Mesenchymal stem cell (in vitro differentiated cells and primary cell): ENCODE measurements around the gene SPINK7.

Experiments used
- DNase-seq: peaks from one replicate; pipeline ENCODE4 v3.0.0-alpha.2; 2013
- H2AFZ ChIP-seq: one replicate; pipeline ENCODE4 v1.6.1; 2013; ENCODE audit warnings: low read depth, mild to moderate bottlenecking, control low read depth, inconsistent platforms, low read length, moderate library complexity
- H2AK5ac ChIP-seq: 2 replicates; pipeline ENCODE4 v1.6.1; 2013; ENCODE audit warnings: low read length, moderate library complexity, mild to moderate bottlenecking, inconsistent platforms; ENCODE audit not compliant: severe bottlenecking
- H2BK120ac ChIP-seq: one replicate; pipeline ENCODE4 v1.6.1; 2013; ENCODE audit warnings: low read depth, mild to moderate bottlenecking, inconsistent platforms, low read length, moderate library complexity
- H2BK12ac ChIP-seq, 2 experiments: one replicate each; pipeline ENCODE4 v1.6.1; 2013; ENCODE audit warnings: inconsistent platforms in 2 of 2, low read length in 2 of 2, mild to moderate bottlenecking in 2 of 2, moderate library complexity in 2 of 2, control low read depth in 1 of 2
- H2BK15ac ChIP-seq: one replicate; pipeline ENCODE4 v1.6.1; 2013; ENCODE audit warnings: mild to moderate bottlenecking, low read depth, inconsistent platforms; ENCODE audit not compliant: poor library complexity, severe bottlenecking
- H2BK5ac ChIP-seq: 2 replicates; pipeline ENCODE4 v1.6.1; 2013; ENCODE audit warnings: low read depth, mild to moderate bottlenecking, low read length, control low read depth, inconsistent platforms; ENCODE audit not compliant: poor library complexity, severe bottlenecking
- H3K14ac ChIP-seq, 2 experiments: one replicate each; pipeline ENCODE4 v1.6.1; 2013; ENCODE audit warnings: inconsistent platforms in 2 of 2, low read length in 2 of 2, control low read depth in 1 of 2, mild to moderate bottlenecking in 1 of 2, moderate library complexity in 1 of 2
- H3K18ac ChIP-seq, 2 experiments: one replicate each; pipeline ENCODE4 v1.6.1; 2013; ENCODE audit warnings: inconsistent platforms in 2 of 2, low read length in 2 of 2, control low read depth in 1 of 2, low read depth in 1 of 2, mild to moderate bottlenecking in 1 of 2
- H3K23ac ChIP-seq, 2 experiments: one replicate each; pipeline ENCODE4 v1.6.1; 2013; ENCODE audit warnings: inconsistent platforms in 2 of 2, low read length in 2 of 2, mild to moderate bottlenecking in 2 of 2, moderate library complexity in 2 of 2, control low read depth in 1 of 2
- H3K27ac ChIP-seq: 2 replicates; pipeline ENCODE4 v1.5.1; 2013; ENCODE audit warnings: mild to moderate bottlenecking, moderate library complexity, low read length, control low read depth, inconsistent platforms; ENCODE audit not compliant: poor library complexity, severe bottlenecking
- H3K27me3 ChIP-seq, 2 experiments: 2 replicates each; pipeline versions ENCODE4 v1.6.1 to v1.7.0; 2013; ENCODE audit warnings: low read length in 2 of 2, mild to moderate bottlenecking in 2 of 2, moderate library complexity in 2 of 2, control low read depth in 1 of 2, inconsistent platforms in 1 of 2; ENCODE audit not compliant: control insufficient read depth in 1 of 2, insufficient read depth in 1 of 2
- H3K36me3 ChIP-seq, 2 experiments: 2 replicates each; pipeline versions ENCODE4 v1.6.1 to v1.7.0; 2013; ENCODE audit warnings: low read length in 2 of 2, control low read depth in 1 of 2, inconsistent platforms in 1 of 2, low read depth in 1 of 2, mild to moderate bottlenecking in 1 of 2; ENCODE audit not compliant: insufficient read depth in 2 of 2, control insufficient read depth in 1 of 2
- H3K4ac ChIP-seq, 2 experiments: one replicate each; pipeline ENCODE4 v1.6.1; 2013; ENCODE audit warnings: inconsistent platforms in 2 of 2, low read length in 2 of 2, mild to moderate bottlenecking in 2 of 2, moderate library complexity in 2 of 2, control low read depth in 1 of 2, low read depth in 1 of 2
- H3K4me1 ChIP-seq: 2 replicates; pipeline ENCODE4 v1.6.1; 2013; ENCODE audit warnings: low read depth, low read length, control low read depth; ENCODE audit not compliant: control insufficient read depth, insufficient read depth
- H3K4me2 ChIP-seq: 2 replicates; pipeline ENCODE4 v1.6.1; 2013; ENCODE audit warnings: low read length, mild to moderate bottlenecking, inconsistent platforms; ENCODE audit not compliant: poor library complexity, severe bottlenecking
- H3K4me3 ChIP-seq, 2 experiments: 2 replicates each; pipeline versions ENCODE4 v1.5.1 to v1.7.0; 2013; ENCODE audit warnings: low read length in 2 of 2, mild to moderate bottlenecking in 2 of 2, control low read depth in 1 of 2, low read depth in 1 of 2; ENCODE audit not compliant: insufficient read depth in 1 of 2
- H3K79me1 ChIP-seq: replicated peaks from 2 replicates; pipeline ENCODE4 v1.6.1; 2013; ENCODE audit warnings: mild to moderate bottlenecking, control low read depth, low read length, inconsistent platforms; ENCODE audit not compliant: poor library complexity, severe bottlenecking
- H3K9ac ChIP-seq: 2 replicates; pipeline ENCODE4 v1.7.0; 2013; ENCODE audit warnings: mild to moderate bottlenecking, low read length, moderate library complexity
- H3K9me3 ChIP-seq: 2 replicates; pipeline ENCODE4 v1.7.0; 2013; ENCODE audit warnings: mild to moderate bottlenecking, low read length; ENCODE audit not compliant: control insufficient read depth
- H4K8ac ChIP-seq: one replicate; pipeline ENCODE4 v1.6.1; 2013; ENCODE audit warnings: inconsistent platforms, mild to moderate bottlenecking, low read length, moderate library complexity
- H4K91ac ChIP-seq: one replicate; pipeline ENCODE4 v1.6.1; 2013; ENCODE audit warnings: mild to moderate bottlenecking, low read length, inconsistent platforms

The SPINK7 gene

DNA sequence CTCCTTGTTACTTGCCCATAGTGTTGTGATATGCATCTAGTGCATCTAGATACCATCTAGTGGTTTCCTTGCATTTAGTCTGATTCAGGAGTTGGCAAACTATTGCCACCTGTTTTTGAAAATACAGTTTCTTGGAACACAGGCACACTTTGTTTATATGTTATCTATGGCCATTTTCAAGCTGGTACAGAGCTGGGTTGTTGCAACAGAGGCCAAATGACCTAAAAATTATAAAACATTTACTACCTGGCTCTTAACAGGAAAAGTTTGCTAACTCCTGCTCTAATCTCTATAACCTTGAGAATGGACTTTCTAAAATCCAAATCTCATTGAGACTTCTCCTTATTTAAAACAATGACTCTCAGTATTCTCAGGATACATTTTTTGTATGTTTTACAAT is 52.1 kb downstream of the SPINK7 start:
- H2AFZ ChIP-seq, result no peak overlapping the region
- no peak overlapping the region for H3K4me2 ChIP-seq
- no peak overlapping the region for H3K14ac ChIP-seq
- H2AK5ac ChIP-seq, result no peak overlapping the region
- no peaks in the 10 kb centered on the region for H3K4me1 ChIP-seq
- H3K18ac ChIP-seq, result no peak overlapping the region
- peaks cover 11% of the 10 kb centered on the region for H3K9me3 ChIP-seq
- H3K27me3 ChIP-seq, result no peaks in the 10 kb centered on the region
- H4K8ac ChIP-seq, result no peak overlapping the region
- no peak overlapping the region for H3K9ac ChIP-seq
- no peak overlapping the region for H2BK5ac ChIP-seq
- no peak for DNase-seq
- H3K23ac ChIP-seq, result no peak overlapping the region
- H2BK15ac ChIP-seq, result no peak overlapping the region
- no peak overlapping the region for H2BK120ac ChIP-seq
- H3K4me3 ChIP-seq, result no peak overlapping the region
- H3K36me3 ChIP-seq, result no peaks in the 10 kb centered on the region
- H2BK12ac ChIP-seq, result no peak overlapping the region
- no peak overlapping the region for H3K27ac ChIP-seq
- H4K91ac ChIP-seq, result no peak overlapping the region
- H3K79me1 ChIP-seq, result no peaks in the 10 kb centered on the region
- no peak overlapping the region for H3K4ac ChIP-seq
